GM19397 (cell line): ENCODE data around the gene LMF2.
"Not testable (repeated sequence)": the region's sequence is repeated elsewhere in the genome, so short reads cannot be mapped to it uniquely, and the experiment has no call there.

Source experiments
- ATAC-seq: cut with Tn5 transposase; IDR thresholded peaks from one replicate; pipeline ENCODE4 v1.9.1; 2021; ENCODE audit warnings: mild to moderate bottlenecking, moderate library complexity; ENCODE audit not compliant: unreplicated experiment

Gene LMF2

GRCh38 chr22:50536226-50536625, 28.7 kb upstream of the LMF2 start:
- ATAC-seq = no peak

GRCh38 chr22:50535113-50535512, 27.6 kb upstream of the LMF2 start:
- ATAC-seq = no peak

- not testable (repeated sequence) for ATAC-seq
Measured at GRCh38 chr22:50533856-50534711, 26.6 kb upstream of the LMF2 start.

GRCh38 chr22:50532824-50533796, 25.6 kb upstream of the LMF2 start:
- ATAC-seq = no peak

- no peak for ATAC-seq
Measured at GRCh38 chr22:50531962-50532674, 24.6 kb upstream of the LMF2 start.

GRCh38 chr22:50531546-50531961, 24.1 kb upstream of the LMF2 start:
- no peak for ATAC-seq

DNA sequence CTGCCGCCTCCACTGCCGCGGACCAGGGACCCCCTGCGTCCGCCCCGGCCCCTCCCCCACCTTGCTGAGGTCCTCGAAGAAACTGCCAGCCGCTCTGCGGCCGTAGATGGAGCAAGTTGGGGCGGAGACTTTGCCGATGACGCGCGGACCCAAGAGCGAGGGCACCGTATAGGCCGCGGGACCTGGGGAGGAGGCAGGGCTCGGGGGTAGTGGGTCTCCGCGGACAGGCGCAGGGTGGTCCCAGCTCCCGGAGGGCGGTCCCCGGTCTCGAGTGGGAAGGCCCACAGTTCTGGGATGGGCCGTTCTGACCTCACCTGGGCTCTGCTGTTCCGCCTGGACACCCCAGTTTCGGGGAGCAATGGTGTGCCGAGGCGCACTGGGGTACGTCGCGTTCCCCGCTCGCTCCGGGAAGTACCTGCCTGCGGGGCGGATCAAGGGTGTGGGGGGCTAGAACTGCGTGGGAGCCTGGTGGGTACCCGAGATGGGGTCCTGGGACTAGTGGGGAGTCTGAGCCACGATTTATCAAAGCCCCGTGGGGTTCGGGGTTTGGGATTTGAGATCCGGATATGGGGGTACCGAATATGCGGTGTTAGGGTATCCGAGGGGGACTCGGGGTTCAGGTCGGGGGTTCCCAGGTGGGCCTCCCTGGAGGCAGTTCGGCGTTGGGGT, 23.5 kb upstream of the LMF2 start:
- ATAC-seq = no peak

DNA sequence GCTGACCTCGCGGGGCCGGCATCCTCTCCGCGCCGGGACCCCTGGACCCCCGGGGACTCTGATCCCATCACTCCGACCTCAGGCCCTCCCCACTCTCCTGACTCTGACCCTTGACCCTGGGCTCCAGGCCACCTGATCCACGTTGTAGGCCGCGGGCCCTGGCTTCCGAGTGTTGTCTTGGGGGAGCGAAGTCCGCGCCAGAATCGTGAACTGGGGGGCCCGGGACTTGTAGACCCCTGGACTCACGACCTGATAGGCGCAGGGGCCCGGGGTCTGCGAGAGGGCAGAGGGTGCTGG, 23.0 kb upstream of the LMF2 start:
- ATAC-seq = no peak

GRCh38 chr22:50529897-50530579, 22.5 kb upstream of the LMF2 start, which contains the start of gene TYMP:
Gene TYMP, minus strand, starts transcription at chr22:50530012. Its CDS starts 303 bp downstream, at chr22:50529709.
- ATAC-seq = peak; percentile 24

GRCh38 chr22:50529416-50529896, 22.0 kb upstream of the LMF2 start:
- no peak for ATAC-seq

- ATAC-seq = no peak
Measured at GRCh38 chr22:50528682-50529415, 21.3 kb upstream of the LMF2 start.

DNA sequence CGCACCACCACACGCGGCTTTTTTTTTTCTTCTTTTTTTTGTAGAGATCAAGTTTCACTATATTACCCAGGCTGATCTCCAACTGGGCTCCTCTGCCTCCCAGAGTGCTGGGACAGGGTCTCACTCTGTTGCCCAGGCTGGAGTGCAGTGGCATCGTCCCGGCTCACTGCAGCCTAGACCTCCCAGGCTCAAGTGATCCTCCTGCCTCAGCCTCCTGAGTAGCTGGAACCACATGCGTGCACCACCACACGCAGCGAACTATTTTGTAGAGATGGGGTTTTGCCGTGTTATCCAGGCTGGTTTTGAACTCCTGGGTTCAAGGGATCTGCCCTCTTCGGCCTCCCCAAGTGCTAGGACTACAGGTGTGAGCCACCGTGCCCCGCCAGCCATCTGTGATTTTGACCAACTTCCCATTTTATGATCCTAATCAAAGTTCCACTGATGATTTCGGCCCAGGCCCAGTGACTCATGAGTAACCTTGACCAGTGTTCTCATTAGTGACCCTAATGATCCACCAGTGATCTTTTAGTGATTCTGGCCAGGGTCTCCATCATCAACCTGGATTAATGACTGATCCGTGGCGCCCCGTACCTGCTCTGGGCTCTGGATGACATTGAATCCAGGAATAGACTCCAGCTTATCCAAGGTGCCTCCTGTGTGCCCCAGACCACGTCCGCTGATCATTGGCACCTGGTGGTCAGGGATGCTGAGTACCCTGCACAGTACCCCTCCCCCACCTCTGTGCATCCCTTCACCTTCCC, 20.6 kb upstream of the LMF2 start:
- ATAC-seq = no peak

- no peak for ATAC-seq
Measured at GRCh38 chr22:50526834-50527801, 19.6 kb upstream of the LMF2 start.

GRCh38 chr22:50526108-50526833, 18.8 kb upstream of the LMF2 start:
- peak; percentile 23 for ATAC-seq

DNA sequence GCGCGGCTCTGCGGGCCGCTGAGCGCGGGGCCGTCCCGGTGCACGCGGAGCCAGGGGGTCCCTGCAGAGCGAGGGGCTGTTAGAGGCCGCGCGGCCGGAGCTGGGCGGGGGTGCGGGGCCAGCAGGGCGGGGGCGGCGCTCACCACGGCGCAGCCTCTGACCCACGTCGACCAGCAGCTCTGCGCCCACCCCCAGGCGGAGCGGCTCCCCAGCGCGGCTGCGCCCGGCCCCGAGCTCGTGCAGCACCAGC, 18.3 kb upstream of the LMF2 start:
- peak; percentile 11 for ATAC-seq

DNA sequence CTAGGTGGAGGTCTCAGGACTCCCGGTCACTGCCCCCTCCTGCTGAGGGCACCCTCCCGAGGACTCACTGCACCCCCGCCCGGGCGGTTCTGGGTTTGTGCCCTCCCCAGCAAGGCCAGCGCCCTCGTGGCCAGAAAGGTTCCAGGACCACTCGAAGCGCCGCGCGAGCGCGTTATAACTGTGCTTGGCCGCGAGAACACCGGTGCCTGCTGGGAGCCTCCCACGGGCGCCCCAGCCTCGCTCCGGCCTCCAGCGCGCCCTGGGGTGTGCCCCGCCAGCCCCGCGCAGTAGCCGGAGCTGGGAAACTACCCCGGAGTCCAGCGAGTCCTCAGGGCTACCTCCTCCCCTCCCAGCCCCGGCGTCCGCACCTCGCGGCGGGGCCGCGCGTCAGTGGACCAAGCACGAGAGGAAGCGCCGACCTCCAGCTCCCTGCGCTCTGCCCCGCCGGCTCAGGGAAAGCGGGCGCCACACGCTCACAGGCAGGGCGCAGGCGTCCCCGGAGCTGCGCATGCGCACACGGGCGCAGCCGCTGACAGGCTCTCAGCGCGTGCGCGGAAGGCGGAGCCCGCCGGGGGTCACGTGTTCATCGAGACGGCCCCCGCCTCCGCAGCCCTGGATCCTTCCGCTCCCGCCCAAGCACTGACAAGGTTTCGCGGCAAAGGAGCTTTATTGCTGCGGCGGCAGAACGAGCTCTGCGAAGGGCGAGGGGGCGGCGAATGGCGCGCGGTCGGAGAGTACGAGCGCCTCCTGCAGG, 17.8 kb upstream of the LMF2 start, which contains the start of gene SCO2:
Gene SCO2, minus strand, starts transcription at position 495 of the 754 bp plus-strand sequence. CDS start 1,187 bp downstream, outside the sequence.
- peak; percentile 46 for ATAC-seq
